ENCODE results near the gene FRAS1. TPM values are rescaled to one million over a fixed set of nuclear protein-coding genes. Genes with fewer than 3 reads are reported as not detected.

FRAS1 gene
- total RNA-seq, 6 experiments from 2014 or later, result 0.12 to 1.5 (median 0.45) TPM

- 30% methylated on average over 1 of the region's 2 CpGs for WGBS (ENCODE audit: insufficient coverage, low coverage, low lambda C conversion rate, missing lambda C conversion rate)
- H3K36me3 ChIP-seq, result no peaks in the 10 kb centered on the region
- no peaks in the 10 kb centered on the region for H3K4me1 ChIP-seq
- no peaks in the 10 kb centered on the region for H3K27me3 ChIP-seq
- intact Hi-C loops (cut with DNase I), result no loop called here
- no peak overlapping the region for H3K4me3 ChIP-seq
- no peaks in the 10 kb centered on the region for H3K9me3 ChIP-seq
- no peak for DNase-seq
- no peak for ATAC-seq
- TF ChIP-seq POLR2A (IDR thresholded peaks at IDR 0.05), result no peak
- TF ChIP-seq, protein P1, sequence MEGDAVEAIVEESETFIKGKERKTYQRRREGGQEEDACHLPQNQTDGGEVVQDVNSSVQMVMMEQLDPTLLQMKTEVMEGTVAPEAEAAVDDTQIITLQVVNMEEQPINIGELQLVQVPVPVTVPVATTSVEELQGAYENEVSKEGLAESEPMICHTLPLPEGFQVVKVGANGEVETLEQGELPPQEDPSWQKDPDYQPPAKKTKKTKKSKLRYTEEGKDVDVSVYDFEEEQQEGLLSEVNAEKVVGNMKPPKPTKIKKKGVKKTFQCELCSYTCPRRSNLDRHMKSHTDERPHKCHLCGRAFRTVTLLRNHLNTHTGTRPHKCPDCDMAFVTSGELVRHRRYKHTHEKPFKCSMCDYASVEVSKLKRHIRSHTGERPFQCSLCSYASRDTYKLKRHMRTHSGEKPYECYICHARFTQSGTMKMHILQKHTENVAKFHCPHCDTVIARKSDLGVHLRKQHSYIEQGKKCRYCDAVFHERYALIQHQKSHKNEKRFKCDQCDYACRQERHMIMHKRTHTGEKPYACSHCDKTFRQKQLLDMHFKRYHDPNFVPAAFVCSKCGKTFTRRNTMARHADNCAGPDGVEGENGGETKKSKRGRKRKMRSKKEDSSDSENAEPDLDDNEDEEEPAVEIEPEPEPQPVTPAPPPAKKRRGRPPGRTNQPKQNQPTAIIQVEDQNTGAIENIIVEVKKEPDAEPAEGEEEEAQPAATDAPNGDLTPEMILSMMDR (IDR thresholded peaks at IDR 0.05), result no peak
- H3K27ac ChIP-seq, result no peak overlapping the region
These were observed 161.1 kb downstream of the FRAS1 start for GRCh38 chr4:78218260-78218659.

GRCh38 chr4:78219825-78220224 is 162.7 kb downstream of the FRAS1 start:
- Histone ChIP-seq H3K9me3 (no peaks in the 10 kb centered on the region), H3K4me1 (no peaks in the 10 kb centered on the region), H3K36me3 (no peaks in the 10 kb centered on the region), H3K27me3 (no peaks in the 10 kb centered on the region), H3K4me3 (no peak overlapping the region), H3K27ac (no peak overlapping the region)
- DNase-seq (no peak), ATAC-seq (no peak)
- 27% methylated on average over 2 of the region's 2 CpGs for WGBS (ENCODE audit: insufficient coverage, low coverage, low lambda C conversion rate, missing lambda C conversion rate)
- intact Hi-C loops (cut with DNase I), result no loop called here
- TF ChIP-seq, protein P1 (IDR thresholded peaks at IDR 0.05), result no peak
- no peak for TF ChIP-seq POLR2A (IDR thresholded peaks at IDR 0.05)

- intact Hi-C loops (cut with DNase I), result no loop called here
- Histone ChIP-seq H3K4me1 (no peaks in the 10 kb centered on the region), H3K36me3 (no peaks in the 10 kb centered on the region), H3K9me3 (no peaks in the 10 kb centered on the region), H3K27ac (no peak overlapping the region), H3K4me3 (no peak overlapping the region), H3K27me3 (no peaks in the 10 kb centered on the region)
- TF ChIP-seq, protein P1 (IDR thresholded peaks at IDR 0.05), result no peak
- TF ChIP-seq POLR2A (IDR thresholded peaks at IDR 0.05), result no peak
- ATAC-seq (no peak), DNase-seq (no peak)
- 28% methylated on average over 3 of the region's 3 CpGs for WGBS (ENCODE audit: insufficient coverage, low coverage, low lambda C conversion rate, missing lambda C conversion rate)
These were observed 163.2 kb downstream of the FRAS1 start for GRCh38 chr4:78220283-78220682.

- ATAC-seq, result no peak
- DNase-seq, result no peak
- whole genome bisulfite sequencing (ENCODE audit: insufficient coverage, low coverage, low lambda C conversion rate, missing lambda C conversion rate), result 61% methylated on average over 8 of the region's 8 CpGs
- TF ChIP-seq, protein P1 (IDR thresholded peaks at IDR 0.05), result no peak
- TF ChIP-seq POLR2A (IDR thresholded peaks at IDR 0.05), result no peak
- Histone ChIP-seq H3K9me3 (no peaks in the 10 kb centered on the region), H3K27ac (no peak overlapping the region), H3K4me1 (no peaks in the 10 kb centered on the region), H3K36me3 (no peaks in the 10 kb centered on the region), H3K27me3 (no peaks in the 10 kb centered on the region), H3K4me3 (no peak overlapping the region)
- intact Hi-C loops (cut with DNase I), result no loop called here
These were observed 165.6 kb downstream of the FRAS1 start for GRCh38 chr4:78222575-78223186.

DNA sequence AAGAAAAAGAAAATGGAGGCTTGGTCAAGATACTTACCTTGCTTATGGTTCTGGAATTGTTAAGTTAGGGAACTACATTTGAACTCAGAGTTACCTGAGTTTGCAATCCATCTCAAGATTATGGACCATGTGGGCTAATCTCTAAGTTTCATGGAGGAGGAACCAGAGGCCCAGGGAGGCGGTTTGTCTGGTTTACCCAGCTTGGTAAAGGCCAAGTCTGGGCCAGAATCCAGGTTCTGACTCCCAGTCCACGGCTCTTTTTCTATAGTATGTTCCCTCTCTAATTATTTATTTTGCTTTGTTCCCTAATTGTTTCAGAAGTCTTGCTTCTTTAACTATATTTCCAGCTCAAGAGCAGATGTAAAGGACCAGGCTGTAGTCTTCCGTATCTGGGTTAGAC is 168.1 kb downstream of the FRAS1 start:
- Histone ChIP-seq H3K9me3 (no peaks in the 10 kb centered on the region), H3K36me3 (no peaks in the 10 kb centered on the region), H3K4me3 (no peak overlapping the region), H3K4me1 (no peaks in the 10 kb centered on the region), H3K27ac (no peak overlapping the region), H3K27me3 (no peaks in the 10 kb centered on the region)
- intact Hi-C loops (cut with DNase I), result no loop called here
- no peak for ATAC-seq
- 62% methylated on average over 3 of the region's 3 CpGs for WGBS (ENCODE audit: insufficient coverage, low coverage, low lambda C conversion rate, missing lambda C conversion rate)
- TF ChIP-seq, protein P1 (IDR thresholded peaks at IDR 0.05), result no peak
- TF ChIP-seq POLR2A (IDR thresholded peaks at IDR 0.05), result no peak
- DNase-seq, result no peak

All from right lobe of liver (tissue), 6 donors.